ENCODE data around the gene KAT2B. TPM values are rescaled to one million over a fixed set of nuclear protein-coding genes. Genes with fewer than 3 reads are reported as not detected.
"Not testable (repeated sequence)": the region's sequence is repeated elsewhere in the genome, so short reads cannot be mapped to it uniquely, and the experiment has no call there.

Gene KAT2B
- polyA plus RNA-seq (ENCODE audit: insufficient read length in 10 of 10): 10 to 100 TPM; 11.4 to 24.8 (median 20.5) TPM
- long read RNA-seq, donor 1: 0 reads
- long read RNA-seq, donor 2: 0 reads
- long read RNA-seq, donor 3: 0 reads
- long read RNA-seq, donor 4: 0 reads
- long read RNA-seq, donor 5: 0 reads
- long read RNA-seq, donor 6, full-length matches to known transcripts: 2 of 2 reads
- long read RNA-seq, donor 6, partial matches to known transcripts: 0 of 2 reads
- long read RNA-seq, donor 6, other reads (novel, unspliced or antisense): 0 of 2 reads
- long read RNA-seq, donor 7: 0 reads
- long read RNA-seq, donor 8: 0 reads
- long read RNA-seq, donor 9: 0 reads

GRCh38 chr3:20039765-20040547 lies at the start of gene KAT2B:
Gene KAT2B (plus strand): TSS chr3:20040446. CDS start chr3:20040478, 32 bp downstream.
- DNase-seq: peak; percentile 70 to 91 (median 80)

GRCh38 chr3:19994796-19995195 lies 45.5 kb upstream of the KAT2B start:
- DNase-seq: peak in 2 of 3 donors; percentile 29 to 39

- no peak for DNase-seq
Observed at GRCh38 chr3:19997502-19997901, 42.7 kb upstream of the KAT2B start.

GRCh38 chr3:20001932-20002331 lies 38.3 kb upstream of the KAT2B start:
- no peak for DNase-seq

- DNase-seq: no peak
Observed at GRCh38 chr3:20007960-20008359, 32.3 kb upstream of the KAT2B start.

GRCh38 chr3:20008646-20009045 lies 31.6 kb upstream of the KAT2B start:
- no peak for DNase-seq

GRCh38 chr3:20012164-20012563 lies 28.1 kb upstream of the KAT2B start, which contains the start of gene PP2D1:
Gene PP2D1 (minus strand): TSS chr3:20012264. CDS start chr3:20012072, 192 bp downstream.
- no peak for DNase-seq

- DNase-seq: no peak
Observed at GRCh38 chr3:20013396-20013795, 26.9 kb upstream of the KAT2B start.

GRCh38 chr3:20015525-20015924 lies 24.7 kb upstream of the KAT2B start:
- DNase-seq: no peak

- not testable (repeated sequence) for DNase-seq
Observed at GRCh38 chr3:20016076-20016475, 24.2 kb upstream of the KAT2B start.

GRCh38 chr3:20022954-20023622 lies 17.2 kb upstream of the KAT2B start:
- DNase-seq: no peak

- DNase-seq: peak in 1 of 3 donors; percentile 32
Observed at GRCh38 chr3:20023623-20024405, 16.4 kb upstream of the KAT2B start.

- no peak for DNase-seq
Observed at GRCh38 chr3:20027136-20027535, 13.1 kb upstream of the KAT2B start.

GRCh38 chr3:20028905-20029331 lies 11.3 kb upstream of the KAT2B start:
- DNase-seq: no peak

GRCh38 chr3:20031939-20032338 lies 8.3 kb upstream of the KAT2B start:
- not testable (repeated sequence) for DNase-seq

- DNase-seq: no peak
Observed at GRCh38 chr3:20035019-20035418, 5.2 kb upstream of the KAT2B start.

- DNase-seq: no peak
Observed at GRCh38 chr3:20037255-20037996, 2.8 kb upstream of the KAT2B start.

GRCh38 chr3:20038699-20039465 lies 1.4 kb upstream of the KAT2B start:
- peak in 1 of 3 donors; percentile 32 for DNase-seq

GRCh38 chr3:20039466-20039764 lies 831 bp upstream of the KAT2B start:
- DNase-seq: no peak

- DNase-seq: peak; percentile 56 to 91 (median 74)
Observed at GRCh38 chr3:20040548-20041196, 426 bp downstream of the KAT2B start.

Data from muscle of back (tissue), 13 donors.